Transverse colon (tissue), 4 donors: ENCODE results near the gene ANKZF1. TPM values are rescaled to one million over a fixed set of nuclear protein-coding genes. Genes with fewer than 3 reads are reported as not detected.
"Not testable (repeated sequence)": the region's sequence is repeated elsewhere in the genome, so short reads cannot be mapped to it uniquely, and the experiment has no call there.

ENCODE experiments used
- DNase-seq: peaks from one replicate; pipeline ENCODE4 v3.0.0-alpha.2; 2019
- H3K27ac ChIP-seq, 4 donors: fragments of 200-600 bp; sonication (generic); 2 replicates each; pipeline ENCODE4 v1.5.1; 2016 to 2018; ENCODE audit warnings: inconsistent platforms in 4 of 4
- H3K27me3 ChIP-seq: fragments of 200-600 bp; sonication (generic); 2 replicates; pipeline ENCODE4 v1.5.1; 2017; ENCODE audit warnings: inconsistent platforms
- H3K36me3 ChIP-seq, 4 donors: fragments of 200-600 bp; sonication (generic); 2 replicates each; pipeline ENCODE4 v1.5.1; 2017 to 2019; ENCODE audit warnings: inconsistent platforms in 4 of 4
- H3K4me1 ChIP-seq, 4 donors: fragments of 200-600 bp; sonication (generic); 2 replicates each; pipeline ENCODE4 v1.5.1; 2017 to 2020; ENCODE audit warnings: inconsistent platforms in 4 of 4
- H3K4me3 ChIP-seq, 4 donors: fragments of 200-600 bp; sonication (generic); 1 replicate in 1 of 4; 2 replicates in 3 of 4; pipeline versions ENCODE4 v1.5.1 to v1.6.1; 2017 to 2019; ENCODE audit warnings: inconsistent platforms in 4 of 4
- H3K9me3 ChIP-seq, 2 donors: fragments of 200-600 bp; sonication (generic); 2 replicates each; pipeline ENCODE4 v1.5.1; 2017 to 2019; ENCODE audit warnings: inconsistent platforms in 2 of 2
- EP300 ChIP-seq: sonication (generic); formaldehyde crosslinking; IDR thresholded peaks from one replicate; pipeline ENCODE4 v1.6.1; 2017; ENCODE audit warnings: antibody characterized with exemption, low read depth
- POLR2A ChIP-seq: fragments of 450-650 bp; IDR thresholded peaks from one replicate; pipeline ENCODE4 v1.6.1; 2016; ENCODE audit warnings: antibody characterized with exemption, mild to moderate bottlenecking, moderate library complexity
- POLR2AphosphoS5 ChIP-seq, 3 donors: sonication (generic); formaldehyde crosslinking; IDR thresholded peaks; one replicate each; pipeline ENCODE4 v1.6.1; 2016; ENCODE audit warnings: antibody characterized with exemption in 3 of 3
- WGBS, 2 donors: methylation state at CpG; one replicate each; pipeline ENCODE4 v1.1.5; 2018; ENCODE audit warnings: low coverage in 1 of 2; 5-methylcytosine and 5-hydroxymethylcytosine counted together
- in situ Hi-C, 4 donors: fragments of 200-750 bp; cut with MboI; loops; one replicate each; pipeline versions ENCODE4 v1.15.0 to v1.15.1; 2017; ENCODE audit warnings: low sequenced_read_pairs in 3 of 4, low pct_ligation_motif_present in 1 of 4, low pct_unique_long_range_greater_than_20kb in 1 of 4
- intact Hi-C: fragments of 100-400 bp; cut with DNase I; formaldehyde crosslinking; loops from one replicate; pipeline ENCODE4 v1.15.1; 2023; ENCODE audit warnings: low total_unique reads
- total RNA-seq, 4 donors: library from RNA; depleted of rRNA; stranded (reverse); fragments of >200 nt; gene quantifications; one replicate each; pipeline ENCODE4 v1.1.0, GENCODE V29; 2016
- TF ChIP-seq, protein P1 (sequence below), 5 experiments: fragments of 200-600 bp in 3 of 5; fragments of 450-650 bp in 2 of 5; sonication (generic) in 3 of 5; IDR thresholded peaks; 1 replicate in 2 of 5; 2 replicates in 3 of 5; pipeline ENCODE4 v1.5.1; 2016 to 2017; ENCODE audit warnings: antibody characterized with exemption in 5 of 5, inconsistent platforms in 3 of 5, mild to moderate bottlenecking in 2 of 5, moderate library complexity in 1 of 5

Gene ANKZF1
- total RNA-seq, 4 donors from 2014 or later: 64.3 to 318 (median 114) TPM

GRCh38 chr2:219197388-219197787 lies 32.2 kb upstream of the ANKZF1 start:
- Histone ChIP-seq H3K9me3 (no peaks in the 10 kb centered on the region), H3K36me3 (no peaks in the 10 kb centered on the region), H3K4me3 (no peak overlapping the region), H3K27me3 (peaks cover 10% of the 10 kb centered on the region), H3K27ac (no peak overlapping the region), H3K4me1 (no peaks in the 10 kb centered on the region)
- in situ Hi-C loops: no loop called here
- TF ChIP-seq, protein P1, sequence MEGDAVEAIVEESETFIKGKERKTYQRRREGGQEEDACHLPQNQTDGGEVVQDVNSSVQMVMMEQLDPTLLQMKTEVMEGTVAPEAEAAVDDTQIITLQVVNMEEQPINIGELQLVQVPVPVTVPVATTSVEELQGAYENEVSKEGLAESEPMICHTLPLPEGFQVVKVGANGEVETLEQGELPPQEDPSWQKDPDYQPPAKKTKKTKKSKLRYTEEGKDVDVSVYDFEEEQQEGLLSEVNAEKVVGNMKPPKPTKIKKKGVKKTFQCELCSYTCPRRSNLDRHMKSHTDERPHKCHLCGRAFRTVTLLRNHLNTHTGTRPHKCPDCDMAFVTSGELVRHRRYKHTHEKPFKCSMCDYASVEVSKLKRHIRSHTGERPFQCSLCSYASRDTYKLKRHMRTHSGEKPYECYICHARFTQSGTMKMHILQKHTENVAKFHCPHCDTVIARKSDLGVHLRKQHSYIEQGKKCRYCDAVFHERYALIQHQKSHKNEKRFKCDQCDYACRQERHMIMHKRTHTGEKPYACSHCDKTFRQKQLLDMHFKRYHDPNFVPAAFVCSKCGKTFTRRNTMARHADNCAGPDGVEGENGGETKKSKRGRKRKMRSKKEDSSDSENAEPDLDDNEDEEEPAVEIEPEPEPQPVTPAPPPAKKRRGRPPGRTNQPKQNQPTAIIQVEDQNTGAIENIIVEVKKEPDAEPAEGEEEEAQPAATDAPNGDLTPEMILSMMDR (IDR thresholded peaks at IDR 0.05): no peak
- TF ChIP-seq POLR2AphosphoS5 (IDR thresholded peaks at IDR 0.05) (no peak), POLR2A (no peak), EP300 (no peak)
- intact Hi-C loops: no loop called here
- DNase-seq: no peak
- 100% methylated on average over 1 of the region's 1 CpG; no CpG with 5 or more reads in 1 of the 2 donors for WGBS, 2 donors

- H3K36me3 ChIP-seq: no peaks in the 10 kb centered on the region
- no peak overlapping the region for H3K4me3 ChIP-seq
- TF ChIP-seq POLR2AphosphoS5 (IDR thresholded peaks at IDR 0.05) (no peak), EP300 (no peak), POLR2A (no peak)
- TF ChIP-seq, protein P1 (IDR thresholded peaks at IDR 0.05): no peak
- intact Hi-C loops: no loop called here
- H3K27me3 ChIP-seq: peaks cover 10% of the 10 kb centered on the region
- in situ Hi-C loops: no loop called here
- no peak for DNase-seq
- no peaks in the 10 kb centered on the region for H3K9me3 ChIP-seq
- H3K27ac ChIP-seq: no peak overlapping the region
- no peaks in the 10 kb centered on the region for H3K4me1 ChIP-seq
- 79% methylated on average over 5 of the region's 5 CpGs; no CpG with 5 or more reads in 1 of the 2 donors for WGBS, 2 donors
Observed at GRCh38 chr2:219198974-219199373, 30.6 kb upstream of the ANKZF1 start.

GRCh38 chr2:219199470-219200211 lies 30.0 kb upstream of the ANKZF1 start:
- no peak overlapping the region for H3K4me3 ChIP-seq
- no peaks in the 10 kb centered on the region for H3K9me3 ChIP-seq
- no peaks in the 10 kb centered on the region for H3K4me1 ChIP-seq
- WGBS, 2 donors: 80 to 87% methylated on average over 8 to 12 of the region's 12 CpGs
- peaks cover 10% of the 10 kb centered on the region for H3K27me3 ChIP-seq
- in situ Hi-C loops (no loop called here), intact Hi-C loops (no loop called here)
- TF ChIP-seq POLR2AphosphoS5 (IDR thresholded peaks at IDR 0.05): no peak
- TF ChIP-seq POLR2A: no peak
- TF ChIP-seq, protein P1 (IDR thresholded peaks at IDR 0.05): no peak
- TF ChIP-seq EP300: no peak
- H3K27ac ChIP-seq: no peak overlapping the region
- no peak for DNase-seq
- H3K36me3 ChIP-seq: no peaks in the 10 kb centered on the region

DNA sequence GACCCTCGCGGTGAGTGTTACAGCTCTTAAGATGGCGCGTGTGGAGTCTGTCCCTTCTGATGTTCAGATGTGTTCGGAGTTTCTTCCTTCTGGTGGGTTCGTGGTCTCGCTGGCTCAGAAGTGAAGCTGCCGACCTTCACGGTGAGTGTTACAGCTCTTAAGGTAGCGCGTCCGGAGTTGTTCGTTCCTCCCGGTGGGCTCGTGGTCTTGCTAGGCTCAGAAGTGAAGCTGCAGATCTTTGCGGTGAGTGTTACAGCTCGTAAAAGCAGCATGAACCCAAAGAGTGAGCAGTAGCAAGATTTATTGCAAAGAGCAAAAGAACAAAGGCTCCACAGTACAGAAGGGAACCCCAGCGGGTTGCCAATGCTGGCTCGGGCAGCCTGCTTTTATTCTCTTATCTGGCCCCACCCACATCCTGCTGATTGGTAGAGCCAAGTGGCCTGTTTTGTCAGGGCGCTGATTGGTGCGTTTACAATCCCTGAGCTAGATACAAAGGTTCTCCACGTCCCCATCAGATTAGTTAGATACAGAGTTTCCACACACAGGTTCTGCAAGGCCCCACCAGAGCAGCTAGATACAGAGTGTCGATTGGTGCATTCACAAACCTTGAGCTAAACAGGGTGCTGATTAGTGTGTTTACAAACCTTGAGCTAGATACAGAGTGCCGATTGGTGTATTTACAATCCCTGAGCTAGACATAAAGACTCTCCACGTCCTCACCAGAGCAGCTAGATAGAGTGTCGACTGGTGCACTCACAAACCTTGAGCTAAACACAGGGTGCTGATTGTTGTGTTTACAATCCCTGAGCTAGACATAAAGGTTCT lies 28.9 kb upstream of the ANKZF1 start:
- 69 to 70% methylated on average over 2 to 26 of the region's 26 CpGs for WGBS, 2 donors
- H3K27me3 ChIP-seq, H3K36me3 ChIP-seq, H3K4me3 ChIP-seq, in situ Hi-C loops, H3K4me1 ChIP-seq, H3K27ac ChIP-seq, intact Hi-C loops, H3K9me3 ChIP-seq, DNase-seq: not testable (repeated sequence)

- H3K27me3 ChIP-seq, intact Hi-C loops, H3K27ac ChIP-seq, H3K9me3 ChIP-seq, DNase-seq, H3K36me3 ChIP-seq, H3K4me3 ChIP-seq, in situ Hi-C loops, H3K4me1 ChIP-seq: not testable (repeated sequence)
- 89% methylated on average over 21 of the region's 21 CpGs; no CpG with 5 or more reads in 1 of the 2 donors for WGBS, 2 donors
Observed at GRCh38 chr2:219201331-219201730, 28.3 kb upstream of the ANKZF1 start.
